GM23248 (cell line): ENCODE measurements around the gene CD6. TPM values are rescaled to one million over a fixed set of nuclear protein-coding genes. Genes with fewer than 3 reads are reported as not detected.
"Not testable (repeated sequence)": the region's sequence is repeated elsewhere in the genome, so short reads cannot be mapped to it uniquely, and the experiment has no call there.

Source experiments
- DNase-seq: peaks from one replicate; pipeline ENCODE4 v3.0.0-alpha.2; 2015
- H2AFZ ChIP-seq: fragments of 200-600 bp; sonication (generic); 2 replicates; pipeline ENCODE4 v1.6.1; 2016; ENCODE audit warnings: antibody characterized with exemption
- H3F3A ChIP-seq: fragments of 200-600 bp; sonication (generic); 2 replicates; pipeline ENCODE4 v1.6.1; 2016; ENCODE audit warnings: mild to moderate bottlenecking, antibody characterized with exemption, mixed run types; ENCODE audit not compliant: insufficient read depth
- H3K27ac ChIP-seq: fragments of 200-600 bp; sonication (generic); 2 replicates; pipeline ENCODE4 v1.5.1; 2016; ENCODE audit warnings: mild to moderate bottlenecking
- H3K27me3 ChIP-seq: fragments of 200-600 bp; sonication (generic); replicated peaks from 2 replicates; pipeline ENCODE4 v1.6.1; 2016; ENCODE audit warnings: mild to moderate bottlenecking; ENCODE audit not compliant: insufficient read depth
- H3K36me3 ChIP-seq: fragments of 200-600 bp; sonication (generic); 2 replicates; pipeline ENCODE4 v1.6.1; 2016; ENCODE audit warnings: low read depth, mild to moderate bottlenecking
- H3K4me1 ChIP-seq: fragments of 200-600 bp; sonication (generic); 2 replicates; pipeline ENCODE4 v1.6.1; 2016; ENCODE audit warnings: mild to moderate bottlenecking; ENCODE audit not compliant: insufficient read depth
- H3K4me2 ChIP-seq: fragments of 200-600 bp; sonication (generic); one replicate; pipeline ENCODE4 v1.6.1; 2016; ENCODE audit warnings: mild to moderate bottlenecking; ENCODE audit not compliant: unreplicated experiment
- H3K4me3 ChIP-seq: fragments of 200-600 bp; sonication (generic); 2 replicates; pipeline ENCODE4 v1.5.1; 2016; ENCODE audit warnings: mild to moderate bottlenecking
- H3K79me2 ChIP-seq: fragments of 200-600 bp; sonication (generic); 2 replicates; pipeline ENCODE4 v1.6.1; 2016; ENCODE audit warnings: mild to moderate bottlenecking; ENCODE audit not compliant: insufficient read depth
- H3K9ac ChIP-seq: fragments of 200-600 bp; sonication (generic); 2 replicates; pipeline ENCODE4 v1.6.1; 2016; ENCODE audit warnings: mild to moderate bottlenecking
- H3K9me2 ChIP-seq: fragments of 200-600 bp; sonication (generic); 2 replicates; pipeline ENCODE4 v1.6.1; 2016; ENCODE audit warnings: mixed run types, mild to moderate bottlenecking, moderate library complexity; ENCODE audit not compliant: insufficient read depth
- H3K9me3 ChIP-seq: fragments of 200-600 bp; sonication (generic); one replicate; pipeline ENCODE4 v1.6.1; 2017; ENCODE audit warnings: low read depth
- H4K20me1 ChIP-seq: fragments of 200-600 bp; sonication (generic); 2 replicates; pipeline ENCODE4 v1.6.0; 2016; ENCODE audit not compliant: insufficient read depth
- EZH2 ChIP-seq: fragments of 200-600 bp; sonication (generic); IDR thresholded peaks from 2 replicates; pipeline ENCODE4 v1.6.1; 2018; ENCODE audit warnings: antibody characterized with exemption, mild to moderate bottlenecking; ENCODE audit not compliant: insufficient read depth, poor library complexity, severe bottlenecking
- EZH2phosphoT487 ChIP-seq: fragments of 200-600 bp; sonication (generic); IDR thresholded peaks from 2 replicates; pipeline ENCODE4 v1.6.1; 2018; ENCODE audit warnings: antibody characterized with exemption, moderate library complexity, mild to moderate bottlenecking, low read depth; ENCODE audit not compliant: insufficient read depth
- WGBS, 2 experiments: methylation state at CpG; one replicate each; pipeline ENCODE4 v1.1.6; 2015 to 2017; ENCODE audit warnings: low lambda C conversion rate in 2 of 2, low coverage in 1 of 2; ENCODE audit errors: missing lambda C conversion rate in 2 of 2; 5-methylcytosine and 5-hydroxymethylcytosine counted together
- in situ Hi-C: fragments of 300-500 bp; cut with MboI; formaldehyde crosslinking; loops from 2 replicates; pipeline ENCODE4 v1.15.0; 2020
- polyA plus RNA-seq: library from polyadenylated mRNA; unstranded; fragments of >200 nt; fragmentation: Nextera tagmentation; extraction: Ambion mirVana; gene quantifications from 2 replicates; pipeline ENCODE4 v1.2.1, GENCODE V29; 2016
- total RNA-seq: library from RNA; depleted of rRNA; stranded (reverse); fragments of >200 nt; shearing (Covaris generic); gene quantifications from 2 replicates; pipeline ENCODE4 v1.2.3, GENCODE V29; 2014

CD6 gene
- total and polyA plus RNA-seq, 2 experiments from 2014 or later, result not detected

- TF ChIP-seq EZH2phosphoT487 (no peak), EZH2 (no peak)
- peaks cover 24% of the 10 kb centered on the region for H3K27me3 ChIP-seq
- H3K4me3 ChIP-seq, result no peak overlapping the region
- H4K20me1 ChIP-seq, result no peaks in the 10 kb centered on the region
- WGBS, 2 experiments, result 54 to 66% methylated on average over 6 of the region's 6 CpGs
- H3K9ac ChIP-seq, result no peak overlapping the region
- H3K4me1 ChIP-seq, result no peaks in the 10 kb centered on the region
- no peaks in the 10 kb centered on the region for H3K36me3 ChIP-seq
- DNase-seq, result no peak
- no peak overlapping the region for H3K27ac ChIP-seq
- H3K79me2 ChIP-seq, result no peaks in the 10 kb centered on the region
- no peaks in the 10 kb centered on the region for H3K9me2 ChIP-seq
- H3K4me2 ChIP-seq, result no peak overlapping the region
- no peaks in the 10 kb centered on the region for H3F3A ChIP-seq
- in situ Hi-C loops, result no loop called here
- H3K9me3 ChIP-seq, result no peaks in the 10 kb centered on the region
- H2AFZ ChIP-seq, result no peak overlapping the region
Measured at GRCh38 chr11:60973699-60974098, 2.2 kb downstream of the CD6 start.

DNA sequence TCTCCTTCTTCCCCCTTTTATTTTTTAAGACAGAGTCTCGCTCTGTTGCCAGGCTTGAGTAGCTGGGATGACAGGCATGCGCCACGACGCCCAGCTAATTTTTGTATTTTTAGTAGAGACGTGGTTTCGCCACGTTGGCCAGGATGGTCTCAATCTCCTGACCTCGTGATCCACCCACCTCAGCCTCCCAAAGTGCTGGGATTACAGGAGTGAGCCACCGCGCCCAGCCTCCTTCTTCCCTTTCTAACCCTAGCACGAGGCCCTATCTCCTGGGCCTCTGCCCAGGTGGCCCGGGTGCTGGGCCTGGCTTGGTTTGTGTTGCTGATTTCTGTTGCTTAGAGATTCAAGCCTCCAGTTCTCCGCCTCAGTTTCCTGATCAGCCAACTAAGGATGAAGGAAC lies 2.8 kb downstream of the CD6 start:
- H3K9me2 ChIP-seq, H4K20me1 ChIP-seq, H3K9me3 ChIP-seq, H3K9ac ChIP-seq, H3K4me2 ChIP-seq, H3K27ac ChIP-seq, H3K4me3 ChIP-seq, H3K36me3 ChIP-seq, H3F3A ChIP-seq, DNase-seq, H3K4me1 ChIP-seq, H2AFZ ChIP-seq, H3K79me2 ChIP-seq, in situ Hi-C loops: not testable (repeated sequence)
- WGBS, 2 experiments, result 59 to 63% methylated on average over 13 of the region's 13 CpGs
- H3K27me3 ChIP-seq, result peaks cover 20% of the 10 kb centered on the region

- no peaks in the 10 kb centered on the region for H3K9me3 ChIP-seq
- no peaks in the 10 kb centered on the region for H3K9me2 ChIP-seq
- H3K27me3 ChIP-seq, result peaks cover 18% of the 10 kb centered on the region
- H4K20me1 ChIP-seq, result no peaks in the 10 kb centered on the region
- H3K4me2 ChIP-seq, result no peak overlapping the region
- H3K9ac ChIP-seq, result no peak overlapping the region
- TF ChIP-seq EZH2 (no peak), EZH2phosphoT487 (no peak)
- no peak overlapping the region for H3K4me3 ChIP-seq
- H3K79me2 ChIP-seq, result no peaks in the 10 kb centered on the region
- WGBS, 2 experiments, result 56 to 60% methylated on average over 6 of the region's 6 CpGs
- no peaks in the 10 kb centered on the region for H3F3A ChIP-seq
- H2AFZ ChIP-seq, result no peak overlapping the region
- DNase-seq, result no peak
- in situ Hi-C loops, result no loop called here
- H3K36me3 ChIP-seq, result no peaks in the 10 kb centered on the region
- no peak overlapping the region for H3K27ac ChIP-seq
- no peaks in the 10 kb centered on the region for H3K4me1 ChIP-seq
Measured at GRCh38 chr11:60974726-60975125, 3.2 kb downstream of the CD6 start.

GRCh38 chr11:60977224-60977623 lies 5.7 kb downstream of the CD6 start:
- Histone ChIP-seq H2AFZ (no peak overlapping the region), H3K9me2 (no peaks in the 10 kb centered on the region), H4K20me1 (no peaks in the 10 kb centered on the region), H3K27me3 (peaks cover 12% of the 10 kb centered on the region), H3F3A (no peaks in the 10 kb centered on the region), H3K27ac (no peak overlapping the region), H3K4me3 (no peak overlapping the region), H3K9me3 (no peaks in the 10 kb centered on the region), H3K36me3 (no peaks in the 10 kb centered on the region), H3K4me2 (no peak overlapping the region), H3K9ac (no peak overlapping the region), H3K79me2 (no peaks in the 10 kb centered on the region), H3K4me1 (no peaks in the 10 kb centered on the region)
- in situ Hi-C loops, result no loop called here
- WGBS, 2 experiments, result 25 to 34% methylated on average over 4 of the region's 4 CpGs
- TF ChIP-seq EZH2 (no peak), EZH2phosphoT487 (no peak)
- no peak for DNase-seq

- Histone ChIP-seq H3K36me3 (no peaks in the 10 kb centered on the region), H4K20me1 (no peaks in the 10 kb centered on the region), H3K27ac (no peak overlapping the region), H2AFZ (no peak overlapping the region), H3K4me1 (no peaks in the 10 kb centered on the region), H3K9me2 (no peaks in the 10 kb centered on the region), H3K9ac (no peak overlapping the region), H3K4me2 (no peak overlapping the region), H3K4me3 (no peak overlapping the region), H3K27me3 (peaks cover 12% of the 10 kb centered on the region), H3F3A (no peaks in the 10 kb centered on the region), H3K9me3 (no peaks in the 10 kb centered on the region), H3K79me2 (no peaks in the 10 kb centered on the region)
- DNase-seq, result no peak
- in situ Hi-C loops, result no loop called here
- TF ChIP-seq EZH2phosphoT487, result no peak
- no peak for TF ChIP-seq EZH2
Measured at GRCh38 chr11:60977836-60978235, 6.4 kb downstream of the CD6 start.
